OCI-LY7 (cell line): Measurements from ENCODE around the gene PRSS33.

Source experiments
- EZH2phosphoT487 ChIP-seq: fragments of 200-600 bp; sonication (generic); IDR thresholded peaks from 2 replicates; pipeline ENCODE4 v1.6.1; 2018; ENCODE audit warnings: low read depth, borderline replicate concordance, mild to moderate bottlenecking, mixed run types, antibody characterized with exemption, low read length, moderate library complexity, mixed read lengths
- TF ChIP-seq, protein P1 (sequence below): fragments of 200-600 bp; sonication (generic); conservative IDR thresholded peaks from 2 replicates; pipeline ENCODE4 v1.5.1; 2014; ENCODE audit warnings: mild to moderate bottlenecking, antibody characterized with exemption, low read length, moderate library complexity, mixed read lengths

DNA sequence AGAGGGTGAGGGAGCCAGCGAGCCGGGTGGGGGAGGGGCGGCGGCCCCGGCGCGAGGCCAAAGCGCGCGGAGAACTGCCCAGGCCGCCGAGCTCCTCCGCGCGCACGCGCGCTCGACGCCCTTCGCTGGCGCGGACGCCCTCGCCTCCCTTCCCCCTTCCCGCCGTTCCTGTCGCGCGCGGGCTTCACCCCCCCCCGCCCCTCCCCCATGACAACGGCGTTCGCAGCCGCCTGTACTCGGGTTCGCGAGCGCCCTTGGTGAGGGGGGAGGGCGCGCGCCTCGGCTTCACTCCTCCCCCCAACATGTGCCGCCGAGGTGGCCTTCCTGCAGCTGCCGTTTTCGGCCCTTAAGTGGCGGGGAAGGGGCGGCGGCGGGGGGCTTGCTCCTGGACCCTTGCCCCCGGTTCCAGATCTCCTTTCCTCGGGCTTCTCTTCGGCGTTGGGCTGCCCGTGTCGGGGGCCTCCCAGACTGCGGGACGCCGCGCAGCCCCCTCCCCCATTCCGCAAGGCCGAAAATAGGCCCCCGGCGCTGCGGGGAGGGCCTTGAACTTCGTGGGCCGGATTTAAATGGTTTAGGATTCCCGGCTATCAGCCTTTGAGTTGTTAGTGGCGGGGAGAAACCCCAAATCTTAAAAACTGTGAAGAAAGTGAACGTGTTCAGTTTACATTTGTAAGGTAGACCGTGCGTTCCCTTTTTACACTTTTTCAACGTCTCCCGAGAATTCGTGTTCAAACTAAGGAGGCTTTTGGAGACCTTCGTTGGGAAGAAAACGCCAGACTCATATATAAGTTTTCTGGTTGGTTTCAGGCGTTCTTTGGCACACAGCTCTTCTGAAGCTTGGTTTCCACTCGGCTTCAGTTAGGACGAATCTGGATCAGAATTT is 34.3 kb downstream of the PRSS33 start:
- TF ChIP-seq, protein P1, sequence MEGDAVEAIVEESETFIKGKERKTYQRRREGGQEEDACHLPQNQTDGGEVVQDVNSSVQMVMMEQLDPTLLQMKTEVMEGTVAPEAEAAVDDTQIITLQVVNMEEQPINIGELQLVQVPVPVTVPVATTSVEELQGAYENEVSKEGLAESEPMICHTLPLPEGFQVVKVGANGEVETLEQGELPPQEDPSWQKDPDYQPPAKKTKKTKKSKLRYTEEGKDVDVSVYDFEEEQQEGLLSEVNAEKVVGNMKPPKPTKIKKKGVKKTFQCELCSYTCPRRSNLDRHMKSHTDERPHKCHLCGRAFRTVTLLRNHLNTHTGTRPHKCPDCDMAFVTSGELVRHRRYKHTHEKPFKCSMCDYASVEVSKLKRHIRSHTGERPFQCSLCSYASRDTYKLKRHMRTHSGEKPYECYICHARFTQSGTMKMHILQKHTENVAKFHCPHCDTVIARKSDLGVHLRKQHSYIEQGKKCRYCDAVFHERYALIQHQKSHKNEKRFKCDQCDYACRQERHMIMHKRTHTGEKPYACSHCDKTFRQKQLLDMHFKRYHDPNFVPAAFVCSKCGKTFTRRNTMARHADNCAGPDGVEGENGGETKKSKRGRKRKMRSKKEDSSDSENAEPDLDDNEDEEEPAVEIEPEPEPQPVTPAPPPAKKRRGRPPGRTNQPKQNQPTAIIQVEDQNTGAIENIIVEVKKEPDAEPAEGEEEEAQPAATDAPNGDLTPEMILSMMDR, result no peak
- TF ChIP-seq EZH2phosphoT487, result no peak
